ENCODE measurements around the gene PCED1B.

GRCh38 chr12:47134005-47134404, 54.6 kb downstream of the PCED1B start:
- TF ChIP-seq CTCF (conservative IDR thresholded peaks at IDR 0.05 in 1 of 2, IDR thresholded peaks at IDR 0.05 in 1 of 2; ENCODE audit: extremely low read depth in 1 of 2, insufficient read depth in 1 of 2, low read depth in 1 of 2, low read length in 2 of 2) (no peak), EZH2 (IDR thresholded peaks at IDR 0.05; ENCODE audit: borderline replicate concordance, low read length) (no peak)

Data from mammary epithelial cell (primary cell).